BE2C (cell line): ENCODE data around the gene GSDMA.

Experiments used
- DNase-seq: peaks from one replicate; pipeline ENCODE4 v3.0.0-alpha.2; 2020
- H3K27me3 ChIP-seq: fragments of 250-450 bp; sonication (Bioruptor Pico); 2 replicates; pipeline ENCODE4 v1.5.1; 2020; ENCODE audit warnings: mild to moderate bottlenecking
- H3K36me3 ChIP-seq: fragments of 250-450 bp; sonication (Bioruptor Pico); 2 replicates; pipeline ENCODE4 v1.5.1; 2020; ENCODE audit warnings: mild to moderate bottlenecking
- H3K4me1 ChIP-seq: fragments of 250-450 bp; sonication (Bioruptor Pico); 2 replicates; pipeline ENCODE4 v1.5.1; 2020
- H3K4me3 ChIP-seq: 2 replicates; pipeline ENCODE4 v1.5.1; 2011; ENCODE audit warnings: low read depth, low read length
- H3K9me3 ChIP-seq: fragments of 250-450 bp; sonication (Bioruptor Pico); 2 replicates; pipeline ENCODE4 v1.5.1; 2020
- TF ChIP-seq, protein P1 (sequence below): IDR thresholded peaks from 2 replicates; pipeline ENCODE4 v1.5.1; 2012; ENCODE audit warnings: mild to moderate bottlenecking, low read depth, low read length

The GSDMA gene

DNA sequence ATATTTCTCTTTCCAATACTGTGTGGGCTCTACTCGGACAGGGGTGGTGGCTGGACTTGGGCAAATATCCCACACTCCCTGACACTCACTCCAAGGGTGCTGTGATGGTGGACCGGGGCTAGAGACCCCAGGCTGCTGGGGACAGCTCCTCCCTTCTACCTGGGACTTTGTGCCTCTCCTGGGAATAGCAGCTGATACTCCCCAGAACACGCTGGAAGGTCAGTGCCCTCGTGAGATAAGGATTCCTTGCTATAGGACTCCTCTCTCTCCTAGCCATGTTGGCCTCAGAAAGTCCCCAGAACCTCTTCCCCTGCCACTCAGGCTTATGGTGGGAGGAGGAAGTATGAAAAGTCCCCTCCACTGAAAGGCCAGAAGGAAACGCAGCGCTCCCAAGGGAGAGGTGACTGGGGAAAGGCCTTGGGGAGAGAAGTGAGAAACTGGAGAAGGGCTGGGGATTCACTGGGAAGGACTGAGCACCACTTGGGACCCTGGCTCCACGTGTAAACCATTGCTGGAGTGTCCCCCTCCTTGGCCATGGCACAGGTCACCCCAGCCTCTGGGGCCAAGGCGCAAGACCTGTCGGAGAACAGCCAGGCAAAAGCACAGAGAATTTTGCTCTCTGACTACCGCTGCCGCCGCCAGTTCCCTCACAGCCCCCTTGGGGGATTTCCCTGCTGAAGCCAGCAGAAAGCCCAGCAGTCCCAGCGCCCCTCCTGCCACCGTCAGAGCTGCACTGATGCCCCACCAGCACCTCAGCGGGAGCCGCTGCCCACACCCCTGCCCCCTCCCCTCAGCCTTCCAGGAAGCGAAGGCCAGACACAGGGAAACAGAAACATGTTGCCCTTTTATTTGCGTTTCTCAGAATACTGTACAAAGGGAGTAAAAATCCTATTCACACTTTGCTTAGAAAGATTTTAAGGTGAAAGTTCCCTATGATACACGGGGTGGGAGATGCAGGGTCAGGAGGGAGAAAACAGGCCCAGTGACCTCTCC, 42.3 kb upstream of the GSDMA start:
- no peak overlapping the region for H3K4me3 ChIP-seq
- H3K4me1 ChIP-seq, result peaks cover 12% of the 10 kb centered on the region
- TF ChIP-seq, protein P1, sequence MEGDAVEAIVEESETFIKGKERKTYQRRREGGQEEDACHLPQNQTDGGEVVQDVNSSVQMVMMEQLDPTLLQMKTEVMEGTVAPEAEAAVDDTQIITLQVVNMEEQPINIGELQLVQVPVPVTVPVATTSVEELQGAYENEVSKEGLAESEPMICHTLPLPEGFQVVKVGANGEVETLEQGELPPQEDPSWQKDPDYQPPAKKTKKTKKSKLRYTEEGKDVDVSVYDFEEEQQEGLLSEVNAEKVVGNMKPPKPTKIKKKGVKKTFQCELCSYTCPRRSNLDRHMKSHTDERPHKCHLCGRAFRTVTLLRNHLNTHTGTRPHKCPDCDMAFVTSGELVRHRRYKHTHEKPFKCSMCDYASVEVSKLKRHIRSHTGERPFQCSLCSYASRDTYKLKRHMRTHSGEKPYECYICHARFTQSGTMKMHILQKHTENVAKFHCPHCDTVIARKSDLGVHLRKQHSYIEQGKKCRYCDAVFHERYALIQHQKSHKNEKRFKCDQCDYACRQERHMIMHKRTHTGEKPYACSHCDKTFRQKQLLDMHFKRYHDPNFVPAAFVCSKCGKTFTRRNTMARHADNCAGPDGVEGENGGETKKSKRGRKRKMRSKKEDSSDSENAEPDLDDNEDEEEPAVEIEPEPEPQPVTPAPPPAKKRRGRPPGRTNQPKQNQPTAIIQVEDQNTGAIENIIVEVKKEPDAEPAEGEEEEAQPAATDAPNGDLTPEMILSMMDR, result no peak
- peaks cover 18% of the 10 kb centered on the region for H3K36me3 ChIP-seq
- DNase-seq, result peak; percentile 23
- no peaks in the 10 kb centered on the region for H3K9me3 ChIP-seq
- no peaks in the 10 kb centered on the region for H3K27me3 ChIP-seq

DNA sequence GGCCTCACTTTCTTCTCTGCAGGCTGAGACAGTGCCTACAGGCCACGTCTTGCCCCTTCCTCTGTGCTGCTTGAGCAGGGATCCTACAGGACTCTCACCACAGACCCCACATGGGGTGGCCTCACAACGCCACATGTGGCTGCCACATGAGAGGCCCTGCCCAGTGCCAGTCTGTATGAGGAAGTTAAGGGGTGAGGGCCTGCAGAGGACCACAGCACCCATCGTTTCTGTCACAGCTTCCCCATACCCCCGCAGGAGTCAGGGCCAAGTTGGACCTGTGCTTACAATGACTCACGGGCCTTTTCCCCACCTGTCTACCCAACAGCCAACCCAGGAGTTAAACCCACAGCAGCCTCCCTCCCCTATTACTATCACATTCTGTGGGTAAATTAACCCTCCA, 41.5 kb upstream of the GSDMA start:
- Histone ChIP-seq H3K9me3 (no peaks in the 10 kb centered on the region), H3K4me3 (no peak overlapping the region), H3K36me3 (peaks cover 18% of the 10 kb centered on the region), H3K4me1 (peaks cover 20% of the 10 kb centered on the region), H3K27me3 (no peaks in the 10 kb centered on the region)
- TF ChIP-seq, protein P1, result no peak
- DNase-seq, result no peak

DNA sequence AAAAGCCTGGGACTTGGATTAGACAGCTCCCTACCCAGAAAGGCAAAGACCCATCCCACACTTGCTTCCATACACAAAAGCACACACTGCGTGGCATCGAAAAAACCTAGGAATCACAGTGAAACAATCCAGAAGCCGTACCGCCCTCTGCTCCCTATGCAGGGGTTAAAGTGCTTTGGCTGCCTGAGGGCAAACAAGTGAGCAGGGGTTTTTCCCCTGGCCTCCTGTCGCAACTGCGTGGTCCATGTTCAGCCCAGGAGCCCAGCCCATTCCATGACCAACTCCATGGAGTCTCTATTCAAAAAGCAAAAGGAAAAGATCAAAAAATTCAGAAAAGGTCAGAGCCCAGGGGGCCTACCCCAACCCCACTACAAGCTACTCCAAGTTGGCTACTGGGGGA, 40.8 kb upstream of the GSDMA start:
- Histone ChIP-seq H3K4me1 (peaks cover 20% of the 10 kb centered on the region), H3K9me3 (no peaks in the 10 kb centered on the region), H3K4me3 (no peak overlapping the region), H3K27me3 (no peaks in the 10 kb centered on the region), H3K36me3 (peaks cover 18% of the 10 kb centered on the region)
- DNase-seq, result no peak
- TF ChIP-seq, protein P1, result no peak

DNA sequence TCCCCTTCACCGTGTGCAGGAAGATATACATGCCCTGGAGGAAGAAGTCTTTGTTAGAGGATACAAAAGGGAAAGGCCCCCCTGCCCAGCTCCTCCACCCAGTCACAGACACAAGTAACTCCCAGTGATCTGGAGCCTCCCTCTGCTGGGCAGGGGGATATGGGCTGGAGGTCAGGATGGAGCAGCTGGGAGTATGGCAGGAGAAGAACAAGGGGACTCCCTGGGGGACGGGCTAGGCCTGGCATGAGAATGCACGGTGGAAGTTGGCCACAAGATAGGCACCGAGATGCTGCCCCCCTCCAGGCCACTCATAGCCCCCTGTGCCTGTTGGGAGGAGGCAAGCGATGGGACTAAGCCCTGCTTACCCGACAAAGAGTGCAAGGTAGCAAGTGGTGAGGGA, 39.6 kb upstream of the GSDMA start:
- H3K36me3 ChIP-seq, result peaks cover 18% of the 10 kb centered on the region
- peaks cover 20% of the 10 kb centered on the region for H3K4me1 ChIP-seq
- DNase-seq, result no peak
- H3K4me3 ChIP-seq, result no peak overlapping the region
- no peaks in the 10 kb centered on the region for H3K9me3 ChIP-seq
- H3K27me3 ChIP-seq, result no peaks in the 10 kb centered on the region
- TF ChIP-seq, protein P1, result no peak

DNA sequence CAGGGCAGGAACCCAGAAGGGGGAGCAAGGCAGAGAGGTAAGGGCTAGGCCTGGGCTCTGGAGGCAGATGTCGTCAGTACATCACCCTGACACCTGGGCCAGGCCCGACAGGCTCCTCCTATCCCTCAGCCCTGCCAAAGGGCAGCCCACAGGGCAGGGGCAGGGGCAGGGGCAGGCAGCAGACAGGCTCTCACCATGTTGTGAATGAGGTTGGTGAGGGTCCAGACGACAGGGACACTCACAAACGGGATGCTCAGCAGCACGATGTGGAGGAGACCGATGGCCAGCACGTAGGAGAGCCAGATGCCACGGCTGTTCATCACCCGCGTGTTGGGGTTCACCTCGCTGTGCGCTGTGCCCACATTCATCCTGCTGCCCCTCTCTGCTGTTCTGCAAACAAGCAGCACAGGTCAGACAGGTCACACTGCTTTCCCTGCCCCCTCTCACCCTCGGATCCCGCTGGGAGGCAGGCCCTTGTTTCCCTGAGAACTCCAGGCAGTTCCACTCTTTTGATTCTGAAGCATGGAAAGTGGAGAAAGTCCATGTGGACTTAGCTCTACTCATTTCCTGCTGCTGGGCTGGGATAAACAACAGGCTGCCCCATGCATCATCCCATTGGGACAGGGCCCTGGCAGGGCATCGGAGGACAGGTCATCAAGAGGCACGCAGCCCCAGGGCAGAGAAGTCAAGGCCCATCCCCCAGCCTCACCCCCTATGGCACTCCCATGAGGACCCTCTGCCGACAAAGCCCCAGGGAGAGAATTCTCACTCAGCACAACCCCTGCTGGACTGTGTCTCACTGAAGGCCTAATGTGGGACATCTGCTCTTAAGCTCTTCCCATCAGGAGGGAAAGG, 38.7 kb upstream of the GSDMA start:
- peaks cover 18% of the 10 kb centered on the region for H3K36me3 ChIP-seq
- H3K4me3 ChIP-seq, result no peak overlapping the region
- peaks cover 20% of the 10 kb centered on the region for H3K4me1 ChIP-seq
- H3K27me3 ChIP-seq, result no peaks in the 10 kb centered on the region
- DNase-seq, result peak; percentile 36
- TF ChIP-seq, protein P1, result peak; percentile 27; the same call in 1 of the 2 replicates
- H3K9me3 ChIP-seq, result no peaks in the 10 kb centered on the region
